Calu3 (cell line): ENCODE data around the gene ATP8A2. TPM values are rescaled to one million over a fixed set of nuclear protein-coding genes. Genes with fewer than 3 reads are reported as not detected.

Experiments
- BruUV-seq: library from RNA; stranded (reverse); fragments of 400-500 nt; replicated peaks from 2 replicates; lab custom pipeline; 2021; lab: Mats Ljungman, UMichigan
- CTCF ChIA-PET: fragments of 300-600 bp; sonication (Branson Sonifier 250); formaldehyde crosslinking; loops from one replicate; lab custom pipeline; 2022; ENCODE audit warnings: antibody characterized with exemption; lab: Charles Lee
- DNase-seq: peaks from one replicate; pipeline ENCODE4 v3.0.0; 2022
- H3K27ac Mint-ChIP-seq: one replicate; pipeline ENCODE4 v1.8.0; 2022; ENCODE audit warnings: mixed read lengths; ENCODE audit not compliant: unreplicated experiment
- H3K27me3 Mint-ChIP-seq: one replicate; pipeline ENCODE4 v1.8.0; 2022; ENCODE audit warnings: mixed read lengths; ENCODE audit not compliant: unreplicated experiment
- H3K36me3 Mint-ChIP-seq: one replicate; pipeline ENCODE4 v1.8.0; 2022; ENCODE audit warnings: mild to moderate bottlenecking, moderate library complexity, mixed read lengths; ENCODE audit not compliant: insufficient read depth, unreplicated experiment
- H3K4me1 Mint-ChIP-seq: one replicate; pipeline ENCODE4 v1.8.0; 2022; ENCODE audit warnings: mild to moderate bottlenecking, low read depth, mixed read lengths; ENCODE audit not compliant: unreplicated experiment
- H3K4me3 Mint-ChIP-seq: one replicate; pipeline ENCODE4 v1.8.0; 2022; ENCODE audit warnings: mild to moderate bottlenecking, low read depth, moderate library complexity, mixed read lengths; ENCODE audit not compliant: unreplicated experiment
- H3K9me3 Mint-ChIP-seq: one replicate; pipeline ENCODE4 v1.8.0; 2022; ENCODE audit warnings: low read depth, mixed read lengths; ENCODE audit not compliant: unreplicated experiment
- intact Hi-C: fragments of 100-400 bp; cut with micrococcal nuclease; formaldehyde crosslinking; loops from one replicate; pipeline ENCODE4 v1.10.0; 2022; ENCODE audit not compliant: unreplicated experiment
- total RNA-seq: library from RNA; stranded (reverse); gene quantifications from 2 replicates; pipeline ENCODE4 v1.2.3, GENCODE V29; 2022
- TF ChIP-seq, protein P1 (sequence below): fragments of 200-600 bp; IDR thresholded peaks from one replicate; pipeline ENCODE4 v1.8.0; 2022; ENCODE audit warnings: antibody characterized with exemption; ENCODE audit not compliant: unreplicated experiment

ATP8A2 gene
- total RNA-seq, 1 experiment from 2014 or later = 0.05 TPM

DNA sequence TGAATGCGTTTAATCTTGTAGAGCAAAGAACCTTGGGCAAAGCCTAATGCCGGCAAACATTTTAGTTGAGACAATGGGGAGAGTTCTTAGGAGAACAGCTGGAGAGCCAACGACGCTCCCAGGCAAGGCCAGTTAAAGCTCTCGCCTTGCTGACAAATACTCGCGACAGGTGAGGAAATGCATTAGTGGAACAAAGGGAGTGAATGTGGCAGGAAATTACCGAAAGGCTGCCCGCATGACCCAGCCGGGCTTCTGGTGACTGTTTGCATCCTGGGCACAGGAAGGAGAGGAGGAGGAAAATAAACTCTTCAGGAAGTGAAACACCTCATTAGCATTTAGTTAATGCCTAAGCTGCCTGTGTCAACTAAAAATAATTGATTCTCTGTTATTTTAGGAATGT is 605.4 kb downstream of the ATP8A2 start:
- H3K27ac Mint-ChIP-seq = no peak overlapping the region
- no peak overlapping the region for H3K4me3 Mint-ChIP-seq
- H3K36me3 Mint-ChIP-seq = no peaks in the 10 kb centered on the region
- intact Hi-C loops = no loop called here
- H3K4me1 Mint-ChIP-seq = peaks cover 19% of the 10 kb centered on the region
- no TSS peak for BruUV-seq
- TF ChIP-seq, protein P1, sequence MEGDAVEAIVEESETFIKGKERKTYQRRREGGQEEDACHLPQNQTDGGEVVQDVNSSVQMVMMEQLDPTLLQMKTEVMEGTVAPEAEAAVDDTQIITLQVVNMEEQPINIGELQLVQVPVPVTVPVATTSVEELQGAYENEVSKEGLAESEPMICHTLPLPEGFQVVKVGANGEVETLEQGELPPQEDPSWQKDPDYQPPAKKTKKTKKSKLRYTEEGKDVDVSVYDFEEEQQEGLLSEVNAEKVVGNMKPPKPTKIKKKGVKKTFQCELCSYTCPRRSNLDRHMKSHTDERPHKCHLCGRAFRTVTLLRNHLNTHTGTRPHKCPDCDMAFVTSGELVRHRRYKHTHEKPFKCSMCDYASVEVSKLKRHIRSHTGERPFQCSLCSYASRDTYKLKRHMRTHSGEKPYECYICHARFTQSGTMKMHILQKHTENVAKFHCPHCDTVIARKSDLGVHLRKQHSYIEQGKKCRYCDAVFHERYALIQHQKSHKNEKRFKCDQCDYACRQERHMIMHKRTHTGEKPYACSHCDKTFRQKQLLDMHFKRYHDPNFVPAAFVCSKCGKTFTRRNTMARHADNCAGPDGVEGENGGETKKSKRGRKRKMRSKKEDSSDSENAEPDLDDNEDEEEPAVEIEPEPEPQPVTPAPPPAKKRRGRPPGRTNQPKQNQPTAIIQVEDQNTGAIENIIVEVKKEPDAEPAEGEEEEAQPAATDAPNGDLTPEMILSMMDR = no peak
- no peaks in the 10 kb centered on the region for H3K9me3 Mint-ChIP-seq
- CTCF ChIA-PET = no interaction called here
- H3K27me3 Mint-ChIP-seq = no peaks in the 10 kb centered on the region
- no peak for DNase-seq

DNA sequence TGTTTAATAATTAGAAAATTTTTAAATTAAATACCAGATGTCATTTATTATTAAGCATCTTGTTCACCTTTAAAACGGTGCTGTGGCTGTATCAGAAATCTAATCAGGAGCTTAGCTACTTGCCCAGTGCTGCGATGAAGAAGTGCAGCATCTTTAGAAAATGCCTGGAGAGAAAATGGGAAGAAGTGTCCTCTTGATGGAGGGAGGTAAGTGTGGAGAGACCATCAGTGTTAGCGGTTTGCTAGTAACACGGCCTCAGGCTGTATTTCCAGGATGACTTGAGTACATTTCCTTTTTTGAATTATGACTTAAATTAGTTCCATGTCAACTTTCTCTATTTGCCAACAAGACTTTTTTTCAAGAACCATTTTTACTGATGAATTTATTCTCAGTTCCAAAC is 605.9 kb downstream of the ATP8A2 start:
- CTCF ChIA-PET = no interaction called here
- DNase-seq = no peak

DNA sequence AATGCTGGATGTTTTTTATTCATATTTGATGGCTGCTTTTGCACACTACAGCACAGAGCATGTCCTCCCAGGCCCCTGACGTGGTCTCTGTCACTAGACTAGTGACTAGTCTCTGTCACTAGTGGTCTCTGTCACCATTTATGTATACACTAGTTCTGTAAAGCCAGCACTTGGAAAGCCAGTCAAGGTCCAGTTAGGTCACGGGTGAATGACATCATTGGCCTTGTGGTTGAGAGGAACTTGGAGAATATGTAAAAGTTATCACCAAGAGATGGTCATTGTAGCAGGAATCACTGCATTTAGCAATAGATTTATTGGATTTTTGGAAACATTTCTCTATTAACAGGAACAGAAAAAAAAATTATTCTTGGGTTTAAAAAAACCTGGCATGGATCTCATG is 607.2 kb downstream of the ATP8A2 start:
- Mint-ChIP-seq H3K4me3 (no peak overlapping the region), H3K27ac (no peak overlapping the region), H3K27me3 (no peaks in the 10 kb centered on the region), H3K4me1 (peaks cover 19% of the 10 kb centered on the region), H3K36me3 (no peaks in the 10 kb centered on the region), H3K9me3 (no peaks in the 10 kb centered on the region)
- TF ChIP-seq, protein P1 = no peak
- intact Hi-C loops = no loop called here
- no peak for DNase-seq
- CTCF ChIA-PET = no interaction called here
- BruUV-seq = no TSS peak

More for the DNA sequence above, 605.9 kb downstream of the ATP8A2 start:
- Mint-ChIP-seq H3K27me3 (no peaks in the 10 kb centered on the region), H3K27ac (no peak overlapping the region), H3K36me3 (no peaks in the 10 kb centered on the region), H3K4me3 (no peak overlapping the region), H3K9me3 (no peaks in the 10 kb centered on the region), H3K4me1 (peaks cover 19% of the 10 kb centered on the region)
- TF ChIP-seq, protein P1 = no peak
- intact Hi-C loops = no loop called here
- BruUV-seq = no TSS peak

DNA sequence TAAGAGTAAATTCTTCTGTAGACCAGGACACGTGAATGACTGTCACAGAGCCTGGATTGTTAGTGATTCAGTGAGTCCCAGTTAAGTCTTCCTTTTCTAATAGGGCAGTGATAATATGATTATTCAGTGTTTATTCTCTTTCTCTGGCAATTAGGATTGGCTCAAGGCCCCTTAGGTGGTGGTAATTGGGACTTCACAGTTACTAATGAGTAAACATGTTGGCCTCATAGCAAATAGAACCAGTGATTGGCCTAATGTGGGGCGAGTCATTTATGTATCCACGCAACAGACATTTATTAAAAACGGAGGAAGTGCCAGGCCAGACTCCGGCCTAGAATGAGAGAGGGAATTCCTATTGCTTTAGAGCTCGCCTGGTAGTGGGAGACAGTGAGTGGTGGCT is 607.6 kb downstream of the ATP8A2 start:
- Mint-ChIP-seq H3K4me3 (no peak overlapping the region), H3K27me3 (no peaks in the 10 kb centered on the region), H3K36me3 (no peaks in the 10 kb centered on the region), H3K4me1 (peaks cover 19% of the 10 kb centered on the region), H3K27ac (peak overlapping the region; percentile 66), H3K9me3 (no peaks in the 10 kb centered on the region)
- DNase-seq = no peak
- TF ChIP-seq, protein P1 = no peak
- BruUV-seq = no TSS peak
- intact Hi-C loops = no loop called here
- CTCF ChIA-PET = no interaction called here
